HepG2 (cell line): ENCODE measurements around the gene DPH6. TPM values are rescaled to one million over a fixed set of nuclear protein-coding genes. Genes with fewer than 3 reads are reported as not detected.

Experiments
- ATAC-seq: fragments of 200-7000 bp; cut with Tn5 transposase; 3 replicates; pipeline ENCODE4 v1.9.1; 2020; ENCODE audit warnings: mild to moderate bottlenecking, moderate library complexity
- BruUV-seq: library from RNA; stranded (reverse); fragments of 400-500 nt; replicated peaks from 2 replicates; lab custom pipeline; 2021; lab: Mats Ljungman, UMichigan
- CTCF ChIA-PET: fragments of 300-600 bp; formaldehyde crosslinking; extraction: SDS; loops from one replicate; lab custom pipeline; 2021; ENCODE audit warnings: low total read pairs, inconsistent platforms, low intra/inter-chr PET ratio; lab: Yijun Ruan, JAX
- POLR2A ChIA-PET: fragments of 350-600 bp; sonication (Branson Sonifier 250); formaldehyde crosslinking; loops from one replicate; lab custom pipeline; 2020; ENCODE audit warnings: antibody characterized with exemption, inconsistent platforms; lab: Yijun Ruan, JAX
- DNase-seq: peaks from one replicate; pipeline ENCODE4 v3.0.0-alpha.2; 2015; ENCODE audit warnings: low spot score
- FAIRE-seq: peaks from 3 replicates; lab custom pipeline; 2011; peaks lifted over from hg19 to GRCh38; lab: Jason Lieb, UNC
- H2AFZ ChIP-seq: one replicate; pipeline ENCODE4 v1.6.1; 2011; ENCODE audit warnings: low read length, inconsistent platforms
- H3K27ac ChIP-seq: fragments of 300-600 bp; 3 replicates; pipeline ENCODE4 v1.8.0; 2011; ENCODE audit warnings: mixed run types, mild to moderate bottlenecking, mixed read lengths, low read length, inconsistent platforms; ENCODE audit not compliant: insufficient read depth; ENCODE audit errors: extremely low read length
- H3K27me3 ChIP-seq, 2 experiments: fragments of 200-600 bp in 1 of 2; 2 replicates in 1 of 2; 3 replicates in 1 of 2; pipeline versions ENCODE4 v1.6.0 to v1.8.0; 2011; ENCODE audit warnings: low read length in 2 of 2, mild to moderate bottlenecking in 2 of 2, moderate library complexity in 2 of 2, inconsistent platforms in 1 of 2; ENCODE audit not compliant: insufficient read depth in 2 of 2, control insufficient read depth in 1 of 2
- H3K36me3 ChIP-seq, 2 experiments: fragments of 200-600 bp in 1 of 2; replicated peaks in 1 of 2; 2 replicates in 1 of 2; 3 replicates in 1 of 2; pipeline versions ENCODE4 v1.5.1 to v1.8.0; 2011; ENCODE audit warnings: low read length in 2 of 2, inconsistent platforms in 1 of 2; ENCODE audit not compliant: insufficient read depth in 2 of 2, control insufficient read depth in 1 of 2
- H3K4me1 ChIP-seq: 2 replicates; pipeline ENCODE4 v1.5.1; 2012; ENCODE audit warnings: low read length, inconsistent platforms; ENCODE audit not compliant: insufficient read depth
- H3K4me2 ChIP-seq: 2 replicates; pipeline ENCODE4 v1.6.0; 2011; ENCODE audit warnings: low read depth, low read length, inconsistent platforms
- H3K4me3 ChIP-seq, 3 experiments: fragments of 200-600 bp in 1 of 3; sonication (generic), shearing (Covaris generic) in 1 of 3; replicated peaks in 1 of 3; 2 replicates each; pipeline ENCODE4 v1.5.1; 2011 to 2016; ENCODE audit warnings: low read length in 3 of 3, inconsistent platforms in 2 of 3, low read depth in 2 of 3, mild to moderate bottlenecking in 2 of 3, control low read depth in 1 of 3, mixed read lengths in 1 of 3; ENCODE audit not compliant: insufficient read depth in 1 of 3
- H3K79me2 ChIP-seq: one replicate; pipeline ENCODE4 v1.6.1; 2011; ENCODE audit warnings: low read length, inconsistent platforms; ENCODE audit not compliant: insufficient read depth
- H3K9ac ChIP-seq: 2 replicates; pipeline ENCODE4 v1.6.0; 2011; ENCODE audit warnings: mild to moderate bottlenecking, low read depth, low read length, inconsistent platforms; ENCODE audit not compliant: insufficient read depth
- H3K9me3 ChIP-seq: 2 replicates; pipeline ENCODE4 v1.5.1; 2012; ENCODE audit warnings: mild to moderate bottlenecking, low read length
- H4K20me1 ChIP-seq: 2 replicates; pipeline ENCODE4 v1.6.0; 2011; ENCODE audit warnings: inconsistent platforms, mild to moderate bottlenecking, low read length, moderate library complexity; ENCODE audit not compliant: insufficient read depth
- AKAP8 ChIP-seq: sonication (generic); formaldehyde crosslinking; IDR thresholded peaks from 2 replicates; pipeline ENCODE4 v1.5.1; 2020; ENCODE audit warnings: mild to moderate bottlenecking, missing genetic modification reagents
- MIER3 ChIP-seq: IDR thresholded peaks from 2 replicates; pipeline ENCODE4 v1.6.1; 2016; ENCODE audit warnings: missing compliant biosample characterization, borderline replicate concordance
- SKI ChIP-seq: fragments of 450-650 bp; IDR thresholded peaks from one replicate; pipeline ENCODE4 v1.6.1; 2018; ENCODE audit warnings: mild to moderate bottlenecking; ENCODE audit not compliant: partially characterized antibody
- SNAI1 ChIP-seq: sonication (generic); formaldehyde crosslinking; IDR thresholded peaks from 2 replicates; pipeline ENCODE4 v1.5.0; 2020; ENCODE audit warnings: mild to moderate bottlenecking, missing genetic modification reagents, borderline replicate concordance
- U2AF2 ChIP-seq: fragments of 200-400 bp; formaldehyde crosslinking; IDR thresholded peaks from 2 replicates; pipeline ENCODE4 v1.6.1; 2017; ENCODE audit warnings: low read depth, mild to moderate bottlenecking, low read length
- ZMYM4 ChIP-seq: sonication (generic); formaldehyde crosslinking; IDR thresholded peaks from 2 replicates; pipeline ENCODE4 v1.8.1; 2023; ENCODE audit warnings: mild to moderate bottlenecking, missing genetic modification reagents
- ZNF160 ChIP-seq: sonication (generic); formaldehyde crosslinking; IDR thresholded peaks from 2 replicates; pipeline ENCODE4 v1.8.0; 2022; ENCODE audit warnings: mild to moderate bottlenecking, inconsistent platforms, missing genetic modification reagents
- ZNF333 ChIP-seq: sonication (generic); formaldehyde crosslinking; IDR thresholded peaks from 2 replicates; pipeline ENCODE4 v1.4.0; 2020; ENCODE audit warnings: mild to moderate bottlenecking, missing genetic modification reagents, borderline replicate concordance
- ZNF614 ChIP-seq: IDR thresholded peaks from 2 replicates; pipeline ENCODE4 v1.6.1; 2018; ENCODE audit warnings: missing biosample characterization, missing genetic modification reagents, inconsistent platforms, borderline replicate concordance
- whole genome bisulfite sequencing: methylation state at CpG from one replicate; pipeline ENCODE4 v1.1.6; 2017; ENCODE audit warnings: low lambda C conversion rate; 5-methylcytosine and 5-hydroxymethylcytosine counted together
- in situ Hi-C: cut with HindIII; loops from 2 replicates; pipeline ENCODE4 v1.10.0; 2017; ENCODE audit warnings: low pct_unique_long_range_greater_than_20kb; ENCODE audit not compliant: extremely low pct_ligation_motif_present
- intact Hi-C: fragments of 100-400 bp; cut with micrococcal nuclease; formaldehyde crosslinking; loops from one replicate; pipeline ENCODE4 v1.10.0; 2022; ENCODE audit not compliant: unreplicated experiment
- polyA plus RNA-seq, 8 experiments: library from polyadenylated mRNA; depleted of rRNA in 3 of 8; stranded (reverse) in 7 of 8; unstranded in 1 of 8; fragments of >200 nt; fragmentation: Illumina TruSeq in 4 of 8; extraction: Trizol in 4 of 8; gene quantifications; 2 replicates each; pipeline versions ENCODE4 v1.2.1 to v1.2.3, GENCODE V29; 2011 to 2016; ENCODE audit warnings: low read depth in 4 of 8, missing spikeins in 1 of 8, mixed read lengths in 1 of 8; ENCODE audit not compliant: insufficient read depth in 1 of 8
- total RNA-seq, 5 experiments: library from RNA; depleted of rRNA; stranded (reverse); fragments of >200 nt; fragmentation: Illumina TruSeq; extraction: Trizol; gene quantifications; 2 replicates each; pipeline ENCODE4 v1.2.3, GENCODE V29; 2016; ENCODE audit warnings: low read depth in 1 of 5
- TF ChIP-seq, protein P1 (sequence below): sonication (generic); formaldehyde crosslinking; IDR thresholded peaks from 2 replicates; pipeline ENCODE4 v1.5.0; 2020; ENCODE audit warnings: missing genetic modification reagents, mild to moderate bottlenecking, borderline replicate concordance
- TF ChIP-seq, protein P2 (sequence below): sonication (generic); formaldehyde crosslinking; IDR thresholded peaks from 2 replicates; pipeline ENCODE4 v1.5.0; 2020; ENCODE audit warnings: missing genetic modification reagents

DPH6 gene
- total and polyA plus RNA-seq, 2 of the 13 experiments (the other 11 are each of a cell fraction or from before 2014, with no cell fraction given) = 10.2 to 25.8 TPM

DNA sequence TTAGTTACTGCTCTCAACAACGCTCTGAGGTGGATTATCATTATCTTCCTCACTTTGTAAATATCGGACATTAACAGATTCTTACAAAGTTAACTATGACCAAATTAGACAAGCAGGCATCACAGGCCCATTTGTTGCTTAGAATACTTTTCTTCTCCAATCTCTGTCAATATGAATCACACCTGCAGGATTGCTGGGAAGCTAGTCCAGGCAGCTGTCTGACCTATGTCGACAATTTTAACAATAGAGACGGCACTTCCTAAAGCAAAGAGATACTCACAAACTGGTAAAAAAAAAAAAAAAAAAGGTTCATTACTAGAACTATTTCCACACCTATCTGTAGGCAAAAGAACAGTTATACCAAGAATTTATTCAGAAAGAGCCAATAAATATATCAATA is 85.3 kb downstream of the DPH6 start:
- Histone ChIP-seq H3K4me1 (no peaks in the 10 kb centered on the region), H2AFZ (no peak overlapping the region), H3K4me2 (no peak overlapping the region), H3K9ac (no peak overlapping the region), H3K9me3 (no peaks in the 10 kb centered on the region), H3K27me3 (no peaks in the 10 kb centered on the region), H3K36me3 (no peaks in the 10 kb centered on the region), H3K4me3 (no peak overlapping the region), H3K27ac (no peak overlapping the region), H3K79me2 (no peaks in the 10 kb centered on the region), H4K20me1 (no peaks in the 10 kb centered on the region)
- WGBS = 71% methylated on average over 4 of the region's 4 CpGs
- intact Hi-C loops = no loop called here
- no peak for TF ChIP-seq AKAP8 (CRISPR knock-in tag)
- TF ChIP-seq, protein P1, sequence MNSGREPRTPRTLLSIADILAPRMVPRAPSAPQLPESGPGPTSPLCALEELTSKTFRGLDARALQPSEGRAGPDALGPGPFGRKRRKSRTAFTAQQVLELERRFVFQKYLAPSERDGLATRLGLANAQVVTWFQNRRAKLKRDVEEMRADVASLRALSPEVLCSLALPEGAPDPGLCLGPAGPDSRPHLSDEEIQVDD (CRISPR knock-in tag) = no peak
- no peak for TF ChIP-seq ZNF614
- TF ChIP-seq ZNF333 (CRISPR knock-in tag) = no peak
- TF ChIP-seq ZNF160 (CRISPR knock-in tag) = no peak
- no peak for TF ChIP-seq ZMYM4
- TF ChIP-seq, protein P2, sequence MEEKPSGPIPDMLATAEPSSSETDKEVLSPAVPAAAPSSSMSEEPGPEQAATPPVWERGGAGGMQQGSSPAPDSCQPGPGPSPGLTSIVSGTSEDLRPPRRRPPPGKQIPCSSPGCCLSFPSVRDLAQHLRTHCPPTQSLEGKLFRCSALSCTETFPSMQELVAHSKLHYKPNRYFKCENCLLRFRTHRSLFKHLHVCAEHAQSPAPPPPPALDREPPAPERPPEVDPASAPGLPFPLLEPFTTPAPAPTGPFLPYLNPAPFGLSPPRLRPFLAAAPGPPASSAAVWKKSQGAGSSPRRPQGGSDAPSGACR = no peak
- no peak for TF ChIP-seq MIER3 (CRISPR knock-in tag)
- TF ChIP-seq SNAI1 (CRISPR knock-in tag) = no peak
- no peak for TF ChIP-seq U2AF2
- TF ChIP-seq SKI = no peak
- no peak for ATAC-seq
- in situ Hi-C loops = no loop called here
- no TSS peak for BruUV-seq
- POLR2A ChIA-PET = no interaction called here
- no peak for FAIRE-seq
- DNase-seq = no peak
- CTCF ChIA-PET = no interaction called here
